Testis (tissue), 2 donors: ENCODE measurements around the gene CDKAL1.

Experiments
- POLR2A ChIP-seq: fragments of 450-650 bp; IDR thresholded peaks from one replicate; pipeline ENCODE4 v1.6.1; 2017; ENCODE audit warnings: antibody characterized with exemption, mild to moderate bottlenecking, moderate library complexity
- TF ChIP-seq, protein P1 (sequence below), 3 experiments: fragments of 450-650 bp in 2 of 3; fragments of 200-600 bp in 1 of 3; sonication (generic) in 1 of 3; IDR thresholded peaks; one replicate each; pipeline ENCODE4 v1.5.1; 2016 to 2019; ENCODE audit warnings: antibody characterized with exemption in 3 of 3, mild to moderate bottlenecking in 2 of 3, moderate library complexity in 1 of 3

GRCh38 chr6:20487669-20488375, 46.4 kb upstream of the CDKAL1 start:
- TF ChIP-seq, protein P1, sequence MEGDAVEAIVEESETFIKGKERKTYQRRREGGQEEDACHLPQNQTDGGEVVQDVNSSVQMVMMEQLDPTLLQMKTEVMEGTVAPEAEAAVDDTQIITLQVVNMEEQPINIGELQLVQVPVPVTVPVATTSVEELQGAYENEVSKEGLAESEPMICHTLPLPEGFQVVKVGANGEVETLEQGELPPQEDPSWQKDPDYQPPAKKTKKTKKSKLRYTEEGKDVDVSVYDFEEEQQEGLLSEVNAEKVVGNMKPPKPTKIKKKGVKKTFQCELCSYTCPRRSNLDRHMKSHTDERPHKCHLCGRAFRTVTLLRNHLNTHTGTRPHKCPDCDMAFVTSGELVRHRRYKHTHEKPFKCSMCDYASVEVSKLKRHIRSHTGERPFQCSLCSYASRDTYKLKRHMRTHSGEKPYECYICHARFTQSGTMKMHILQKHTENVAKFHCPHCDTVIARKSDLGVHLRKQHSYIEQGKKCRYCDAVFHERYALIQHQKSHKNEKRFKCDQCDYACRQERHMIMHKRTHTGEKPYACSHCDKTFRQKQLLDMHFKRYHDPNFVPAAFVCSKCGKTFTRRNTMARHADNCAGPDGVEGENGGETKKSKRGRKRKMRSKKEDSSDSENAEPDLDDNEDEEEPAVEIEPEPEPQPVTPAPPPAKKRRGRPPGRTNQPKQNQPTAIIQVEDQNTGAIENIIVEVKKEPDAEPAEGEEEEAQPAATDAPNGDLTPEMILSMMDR (IDR thresholded peaks at IDR 0.05) = no peak
- no peak for TF ChIP-seq POLR2A
